ENCODE results near the gene PCSK6.
"Not testable (repeated sequence)": the region's sequence is repeated elsewhere in the genome, so short reads cannot be mapped to it uniquely, and the experiment has no call there.

PCSK6 gene

GRCh38 chr15:101427606-101428487, 61.7 kb downstream of the PCSK6 start:
- DNase-seq, result no peak

DNA sequence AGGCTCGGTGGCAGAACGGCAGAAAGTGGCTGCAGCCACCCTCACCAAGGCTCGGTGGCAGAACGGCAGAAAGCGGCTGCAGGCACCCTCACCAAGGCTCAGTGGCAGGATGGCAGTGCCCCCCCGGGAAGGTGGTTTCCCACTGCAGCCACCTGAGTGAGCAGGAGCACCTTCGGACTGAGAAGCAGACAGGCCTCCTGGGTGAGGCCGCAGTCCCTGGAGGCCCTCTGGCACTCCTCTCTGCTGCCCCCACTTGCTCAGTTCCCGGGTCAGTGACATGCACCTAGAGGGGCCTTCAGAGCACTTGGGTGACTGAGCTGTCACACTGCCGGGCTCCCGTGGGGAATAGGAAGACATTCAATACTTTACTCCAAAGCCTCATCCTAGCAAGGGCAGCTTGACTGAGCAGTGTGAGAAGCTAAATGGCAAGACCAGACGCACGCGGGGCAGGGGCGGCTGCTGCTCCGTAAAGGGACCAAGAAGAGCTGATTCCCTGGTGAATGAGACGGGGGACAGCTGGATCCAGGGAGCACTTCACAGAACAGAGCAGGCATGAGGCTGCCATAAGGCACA, 62.7 kb downstream of the PCSK6 start:
- no peak for DNase-seq

- DNase-seq, result no peak
These were observed 63.6 kb downstream of the PCSK6 start for GRCh38 chr15:101425787-101426365.

GRCh38 chr15:101424984-101425383, 64.5 kb downstream of the PCSK6 start:
- no peak for DNase-seq

DNA sequence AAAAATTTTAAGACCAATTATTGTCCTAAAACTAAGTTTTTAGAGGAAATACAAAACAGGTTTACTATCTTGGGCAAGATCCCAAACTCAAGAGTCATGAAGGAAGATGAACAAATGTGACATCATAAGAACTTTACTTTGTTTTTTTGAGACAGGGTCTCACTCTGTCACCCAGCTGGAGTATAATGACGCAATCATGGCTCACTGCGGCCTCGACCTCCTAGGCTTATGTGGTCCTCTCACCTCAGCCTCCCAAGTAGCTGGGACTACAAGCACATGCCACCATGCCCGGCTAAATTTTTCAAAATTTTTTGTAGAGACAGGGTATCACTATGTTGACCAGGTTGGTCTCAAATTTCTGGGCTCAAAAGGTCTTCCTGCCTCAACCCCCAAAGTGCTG, 69.3 kb downstream of the PCSK6 start:
- no peak for DNase-seq

GRCh38 chr15:101416475-101416874, 73.0 kb downstream of the PCSK6 start:
- DNase-seq, result not testable (repeated sequence)

GRCh38 chr15:101413239-101413638, 76.3 kb downstream of the PCSK6 start:
- no peak for DNase-seq

GRCh38 chr15:101411581-101411980, 77.9 kb downstream of the PCSK6 start:
- DNase-seq, result no peak

DNA sequence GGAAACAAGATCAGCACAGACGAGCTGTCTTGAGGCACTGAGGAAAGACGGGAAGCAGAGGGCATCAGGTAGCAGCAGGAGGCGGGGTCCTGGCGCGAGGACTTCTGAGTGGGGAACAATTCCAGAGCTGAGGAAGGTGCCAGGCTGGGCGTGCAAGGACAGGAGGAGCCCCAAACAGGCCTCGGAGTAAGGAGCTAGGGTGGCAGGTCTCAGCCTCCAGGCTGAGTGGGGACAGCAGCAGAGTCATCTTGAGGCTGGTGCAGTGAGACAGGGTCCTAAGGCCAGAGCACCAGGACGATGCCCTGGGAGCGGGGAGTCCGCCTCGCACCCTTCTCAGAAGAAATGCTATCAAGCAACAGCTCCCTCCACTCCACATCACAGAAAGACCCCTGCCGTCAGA, 78.4 kb downstream of the PCSK6 start:
- no peak for DNase-seq

GRCh38 chr15:101410612-101411011, 78.9 kb downstream of the PCSK6 start:
- no peak for DNase-seq

GRCh38 chr15:101409621-101410020, 79.9 kb downstream of the PCSK6 start:
- DNase-seq, result no peak

DNA sequence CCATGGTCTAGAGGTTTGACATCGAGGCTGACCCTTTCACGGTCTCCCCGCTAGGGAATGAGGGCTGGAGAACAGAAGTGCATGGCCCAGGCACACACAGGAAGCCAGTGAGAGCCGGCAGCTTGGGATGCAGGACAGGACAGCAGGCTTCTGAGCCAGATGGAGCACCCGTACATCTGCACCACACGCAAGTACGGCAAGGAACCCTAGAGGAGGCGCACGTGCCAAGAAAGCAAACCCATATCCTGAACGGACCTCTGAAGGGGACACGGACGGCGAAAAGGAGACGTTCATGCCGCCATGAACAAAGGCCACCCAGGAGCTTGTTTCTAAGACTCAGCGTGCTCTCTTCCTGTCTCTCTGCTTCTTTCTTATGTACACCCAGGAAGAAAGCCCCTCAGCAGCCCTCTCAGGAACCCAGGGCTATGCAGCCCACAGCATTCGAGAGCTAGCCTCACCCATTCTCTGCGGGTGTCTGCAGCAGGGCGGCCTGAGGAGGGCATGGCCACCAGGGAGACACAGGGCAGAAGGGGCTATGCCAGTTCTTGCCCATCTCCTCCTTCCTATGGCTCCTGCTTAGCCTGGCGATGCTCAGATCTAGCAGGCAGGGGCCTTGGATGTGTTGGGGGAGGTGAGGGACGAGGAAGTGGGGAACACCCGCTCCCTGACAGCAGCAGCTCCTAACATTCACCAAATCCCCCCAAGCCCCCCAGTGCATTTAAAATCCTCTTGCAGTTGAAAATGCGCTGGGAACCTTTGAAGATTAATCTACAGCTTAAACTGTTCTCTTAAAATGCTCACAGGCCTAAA, 81.3 kb downstream of the PCSK6 start:
- no peak for DNase-seq

GRCh38 chr15:101407439-101407838, 82.1 kb downstream of the PCSK6 start:
- no peak for DNase-seq

- no peak for DNase-seq
These were observed 82.8 kb downstream of the PCSK6 start for GRCh38 chr15:101406526-101407195.

GRCh38 chr15:101406036-101406435, 83.5 kb downstream of the PCSK6 start:
- no peak for DNase-seq

GRCh38 chr15:101404245-101404644, 85.3 kb downstream of the PCSK6 start:
- DNase-seq, result no peak

GRCh38 chr15:101402883-101403282, 86.6 kb downstream of the PCSK6 start:
- not testable (repeated sequence) for DNase-seq

- no peak for DNase-seq
These were observed 88.2 kb downstream of the PCSK6 start for GRCh38 chr15:101401286-101401685.

GRCh38 chr15:101399431-101399830, 90.1 kb downstream of the PCSK6 start:
- no peak for DNase-seq

- no peak for DNase-seq
These were observed 91.3 kb downstream of the PCSK6 start for GRCh38 chr15:101398247-101398646.

- no peak for DNase-seq
These were observed 91.9 kb downstream of the PCSK6 start for GRCh38 chr15:101397521-101398003.

DNA sequence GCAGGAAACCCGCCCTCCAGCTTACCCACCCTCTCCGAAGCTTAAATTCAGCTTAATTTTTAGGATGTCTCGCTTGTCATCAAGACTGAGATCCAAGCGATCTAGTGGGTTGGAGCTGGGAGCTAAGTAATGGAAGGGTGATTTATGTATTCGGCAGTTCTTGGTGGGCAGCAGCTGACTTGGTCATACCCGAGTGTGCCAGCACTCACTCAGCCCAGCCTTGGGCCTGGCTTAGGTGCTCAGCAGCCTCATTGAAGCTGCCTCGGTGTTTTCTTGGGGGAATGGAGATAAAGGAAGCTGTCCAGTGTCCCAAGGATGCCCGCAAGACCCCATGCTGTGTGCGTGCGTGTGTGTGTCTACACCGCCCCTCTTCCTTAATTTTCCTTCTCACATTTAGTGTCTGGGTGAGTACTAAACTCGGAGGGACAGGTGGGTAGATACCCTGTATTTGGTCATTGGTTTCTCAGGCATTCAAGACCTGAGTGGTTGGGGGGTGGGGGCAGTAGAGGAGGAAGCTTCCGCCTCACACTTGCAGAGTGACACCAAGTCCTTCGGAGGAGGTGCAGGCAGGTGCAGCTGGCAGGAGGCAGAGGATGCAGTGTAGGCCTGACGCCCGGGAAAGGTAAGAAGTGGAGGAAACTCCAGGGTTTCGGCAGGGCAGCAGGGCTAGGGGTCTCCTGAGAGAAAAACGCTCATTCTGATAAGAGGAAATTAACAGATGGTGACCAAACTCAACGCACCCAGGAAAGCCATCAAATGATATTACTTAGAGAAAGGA, 92.8 kb downstream of the PCSK6 start:
- no peak for DNase-seq

Measured in SIG-M5 (cell line).